H7 (cell line): ENCODE data around the gene PDK4. TPM values are rescaled to one million over a fixed set of nuclear protein-coding genes. Genes with fewer than 3 reads are reported as not detected.
"Not testable (repeated sequence)": the region's sequence is repeated elsewhere in the genome, so short reads cannot be mapped to it uniquely, and the experiment has no call there.

Experiments
- DNase-seq: peaks from one replicate; pipeline ENCODE4 v3.0.0; 2012
- H3K27me3 ChIP-seq: 2 replicates; pipeline ENCODE4 v1.6.0; 2011; ENCODE audit warnings: mild to moderate bottlenecking, low read length; ENCODE audit not compliant: control insufficient read depth, insufficient read depth
- H3K36me3 ChIP-seq: replicated peaks from 2 replicates; pipeline ENCODE4 v1.5.1; 2011; ENCODE audit warnings: low read length; ENCODE audit not compliant: control insufficient read depth, insufficient read depth
- H3K4me3 ChIP-seq: 2 replicates; pipeline ENCODE4 v1.5.1; 2011; ENCODE audit warnings: low read depth, mild to moderate bottlenecking, control low read depth, low read length, moderate library complexity; ENCODE audit not compliant: insufficient read depth
- total RNA-seq: library from RNA; depleted of rRNA; stranded (reverse); fragments of >200 nt; shearing (Covaris generic); gene quantifications from 2 replicates; pipeline ENCODE4 v1.2.3, GENCODE V29; 2014

Gene PDK4
- total RNA-seq, 1 experiment from 2014 or later = 0.62 TPM

DNA sequence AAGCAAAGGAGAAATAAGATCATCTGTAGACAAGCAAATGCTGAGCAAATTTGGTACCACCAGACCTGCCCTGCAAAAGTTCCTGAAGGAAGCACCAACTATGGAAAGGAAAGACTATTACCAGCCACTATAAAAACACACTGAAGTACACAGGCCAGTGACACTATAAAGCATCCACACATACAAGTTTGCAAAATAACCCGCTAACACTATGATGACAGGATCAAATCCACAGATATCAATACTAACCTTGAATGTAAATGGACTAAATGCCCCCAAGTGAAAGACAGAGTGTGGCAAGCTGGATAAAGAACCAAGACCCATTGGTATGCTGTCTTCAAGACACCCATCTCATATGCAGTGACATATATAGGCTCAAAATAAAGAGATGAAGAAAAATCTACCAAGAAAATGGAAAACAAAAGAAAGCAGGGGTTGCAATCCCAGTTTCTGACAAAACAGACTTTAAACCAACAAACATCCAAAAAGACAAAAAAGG lies 18.2 kb upstream of the PDK4 start:
- H3K36me3 ChIP-seq = no peaks in the 10 kb centered on the region
- H3K4me3 ChIP-seq = no peak overlapping the region
- H3K27me3 ChIP-seq = no peaks in the 10 kb centered on the region; the same call in 1 of the 2 replicates
- DNase-seq = no peak

DNA sequence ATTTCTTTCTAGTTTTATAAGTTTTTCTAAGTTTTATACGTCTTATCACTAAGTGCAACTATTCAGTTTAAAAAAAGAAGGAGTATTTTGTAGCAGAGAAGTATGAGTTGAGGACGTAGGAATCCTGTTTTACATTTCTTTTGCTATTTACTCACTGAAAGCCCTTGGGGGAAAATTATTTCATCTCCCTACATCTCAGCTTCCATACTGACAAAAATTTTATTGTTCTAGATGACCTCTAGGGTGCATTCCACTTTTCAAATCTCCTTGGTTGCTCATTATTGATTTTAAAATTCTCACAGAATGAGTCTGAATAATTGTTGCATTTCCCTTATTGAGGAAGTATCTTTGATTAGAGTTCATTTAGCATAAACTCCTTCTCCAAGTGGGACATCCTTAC lies 14.9 kb upstream of the PDK4 start:
- DNase-seq = no peak
- no peaks in the 10 kb centered on the region for H3K36me3 ChIP-seq

DNA sequence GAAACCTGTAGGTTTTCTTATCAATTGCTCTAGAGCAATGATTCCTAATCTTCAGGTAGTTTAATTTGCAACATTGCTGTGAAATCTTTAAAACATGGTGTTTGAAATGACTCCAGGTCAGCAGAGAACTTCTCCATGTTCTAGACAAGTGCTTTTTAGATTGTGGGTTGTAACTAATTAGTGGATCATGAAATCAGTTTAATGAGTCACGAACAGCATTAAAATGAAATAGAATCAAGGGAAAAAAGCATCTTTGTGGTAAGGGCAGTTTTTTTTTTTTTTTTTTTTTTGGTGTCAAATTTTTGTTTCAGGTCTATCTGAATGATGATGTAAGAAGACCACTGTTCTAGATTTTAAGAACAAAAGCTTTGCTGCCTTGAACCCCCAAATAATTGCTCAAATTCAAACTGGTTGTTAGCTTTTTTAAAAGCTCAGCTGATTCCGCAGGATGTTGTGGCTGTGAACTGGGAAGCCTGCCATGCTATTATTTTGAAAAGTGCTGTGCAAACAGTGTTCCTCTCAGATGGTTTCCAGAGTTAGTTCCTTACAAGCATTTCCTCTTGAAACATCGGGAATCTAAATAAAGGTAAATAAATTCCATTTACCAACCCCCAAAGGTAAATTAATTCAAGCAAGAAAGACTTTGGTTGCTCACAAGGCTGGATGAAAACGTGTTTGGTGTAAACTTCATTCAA lies 13.1 kb upstream of the PDK4 start:
- Histone ChIP-seq H3K36me3 (no peaks in the 10 kb centered on the region), H3K4me3 (no peak overlapping the region), H3K27me3 (peaks cover 2% of the 10 kb centered on the region; the same call in 1 of the 2 replicates)
- no peak for DNase-seq

More for the DNA sequence above, 14.9 kb upstream of the PDK4 start:
- peaks cover 2% of the 10 kb centered on the region; the same call in 1 of the 2 replicates for H3K27me3 ChIP-seq
- no peak overlapping the region for H3K4me3 ChIP-seq

DNA sequence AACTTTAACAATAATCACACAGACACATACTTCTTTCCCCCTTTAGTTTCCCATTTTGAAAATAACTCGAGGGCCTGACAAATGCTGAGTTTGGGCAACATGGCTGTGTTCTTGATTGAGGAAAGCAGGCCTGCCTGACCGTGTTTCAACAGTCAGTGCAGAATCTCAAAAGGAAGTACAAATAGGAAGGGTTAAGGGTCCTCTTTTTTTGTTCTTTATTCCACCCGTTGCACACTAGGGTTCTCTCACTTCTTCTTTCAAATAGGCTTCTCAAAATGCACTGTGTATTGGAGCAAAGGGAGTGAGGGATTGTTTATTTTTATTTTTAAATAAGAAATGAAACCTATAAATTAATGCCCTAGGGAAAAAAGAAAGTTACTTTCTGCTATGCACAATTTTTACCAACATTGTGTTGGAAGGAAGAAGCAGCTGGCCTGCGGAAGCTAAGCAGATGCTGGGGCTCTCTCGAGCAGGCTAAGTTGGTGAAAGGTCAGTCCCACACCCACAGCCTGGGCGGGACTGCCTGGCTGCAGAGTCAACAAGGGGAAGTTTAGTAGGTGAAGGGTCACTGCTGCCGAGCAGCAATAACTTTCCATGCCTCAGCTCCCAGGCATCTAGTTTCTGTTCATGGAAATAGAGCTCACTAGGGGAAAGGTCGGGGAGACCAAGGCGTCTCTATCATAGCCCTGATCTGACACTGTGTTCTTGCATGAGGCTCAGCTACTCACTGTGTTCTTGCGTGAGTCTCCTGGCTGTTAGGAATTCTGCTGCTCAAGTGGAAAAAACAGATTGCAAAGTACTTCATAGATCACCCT lies 12.2 kb upstream of the PDK4 start:
- Histone ChIP-seq H3K27me3 (peaks cover 2% of the 10 kb centered on the region; the same call in 1 of the 2 replicates), H3K4me3 (no peak overlapping the region), H3K36me3 (no peaks in the 10 kb centered on the region)
- peak; percentile 64 for DNase-seq

DNA sequence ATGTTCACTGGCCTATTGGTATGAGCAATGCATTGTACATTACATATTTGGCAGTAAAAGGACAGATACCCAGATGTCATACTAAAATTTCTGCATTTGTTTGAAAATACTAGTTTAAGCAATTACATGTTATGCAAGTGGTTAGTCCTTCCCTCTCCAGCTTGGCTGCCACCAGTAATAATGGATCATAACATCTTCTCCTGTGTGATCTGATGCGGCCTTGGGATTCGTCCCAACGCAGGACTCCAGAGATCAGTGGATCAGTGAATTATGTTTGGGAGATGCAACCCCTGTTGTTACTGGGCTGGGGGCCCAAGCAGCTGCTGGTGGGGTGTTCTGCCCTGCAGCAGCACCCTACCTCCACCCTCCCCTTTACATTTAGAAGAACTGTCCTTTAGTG lies 11.2 kb upstream of the PDK4 start:
- no peak for DNase-seq
- no peak overlapping the region for H3K4me3 ChIP-seq
- H3K27me3 ChIP-seq = peaks cover 2% of the 10 kb centered on the region; the same call in 1 of the 2 replicates
- no peaks in the 10 kb centered on the region for H3K36me3 ChIP-seq

DNA sequence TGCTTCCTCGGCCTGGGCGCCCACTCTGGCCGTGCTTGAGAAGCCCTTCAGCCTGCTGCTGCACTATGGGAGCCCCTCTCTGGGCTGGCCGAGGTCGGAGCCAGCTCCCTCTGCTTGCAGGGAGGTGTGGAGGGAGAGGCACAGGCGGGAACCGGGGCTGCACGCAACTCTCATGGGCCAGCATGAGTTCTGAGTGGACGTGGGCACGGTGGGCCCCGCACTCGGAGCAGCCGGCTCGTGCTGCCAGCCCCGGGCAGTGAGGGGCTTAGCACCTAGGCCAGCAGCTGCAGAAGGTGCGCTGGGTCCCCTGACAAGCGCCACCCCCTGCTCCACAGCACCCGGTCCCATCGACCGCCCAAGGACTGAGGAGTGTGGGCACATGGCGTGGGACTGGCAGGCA lies 9.0 kb upstream of the PDK4 start:
- peaks cover 2% of the 10 kb centered on the region; the same call in 1 of the 2 replicates for H3K27me3 ChIP-seq
- no peak overlapping the region for H3K4me3 ChIP-seq
- H3K36me3 ChIP-seq = no peaks in the 10 kb centered on the region
- no peak for DNase-seq

DNA sequence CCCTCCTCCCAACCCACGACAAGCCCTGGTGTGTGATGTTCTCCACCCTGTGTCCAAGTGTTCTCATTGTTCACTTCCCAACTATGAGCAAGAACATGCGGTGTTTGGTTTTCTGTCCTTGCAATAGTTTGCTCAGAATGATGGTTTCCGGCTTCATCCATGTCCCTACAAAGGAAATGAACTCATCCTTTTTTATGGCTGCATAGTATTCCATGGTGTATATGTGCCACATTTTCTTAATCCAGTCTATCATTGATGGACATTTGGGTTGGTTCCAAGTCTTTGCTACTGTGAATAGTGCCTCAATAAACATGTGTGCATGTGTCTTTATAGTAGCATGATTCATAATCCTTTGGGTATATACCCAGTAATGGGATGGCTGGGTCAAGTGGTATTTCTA lies 8.5 kb upstream of the PDK4 start:
- H3K27me3 ChIP-seq, H3K36me3 ChIP-seq, DNase-seq, H3K4me3 ChIP-seq: not testable (repeated sequence)

DNA sequence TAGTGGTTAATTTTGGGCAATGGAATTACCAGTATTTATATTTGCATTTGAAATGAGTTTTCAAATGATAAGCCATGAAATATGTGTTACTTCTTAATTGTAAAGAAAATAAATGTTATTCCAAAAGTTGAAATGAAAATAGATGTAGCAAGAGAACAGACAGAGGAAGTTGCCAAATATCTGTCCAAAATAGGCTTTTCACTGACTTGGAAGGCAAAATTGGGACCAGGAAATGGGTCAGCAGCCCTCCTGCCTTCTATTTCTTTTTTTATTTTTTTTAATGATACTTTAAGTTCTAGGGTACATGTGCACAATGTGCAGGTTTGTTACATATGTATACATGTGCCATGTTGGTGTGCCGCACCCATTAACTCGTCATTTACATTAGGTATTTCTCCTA lies 8.1 kb upstream of the PDK4 start:
- DNase-seq, H3K4me3 ChIP-seq, H3K36me3 ChIP-seq, H3K27me3 ChIP-seq: not testable (repeated sequence)

DNA sequence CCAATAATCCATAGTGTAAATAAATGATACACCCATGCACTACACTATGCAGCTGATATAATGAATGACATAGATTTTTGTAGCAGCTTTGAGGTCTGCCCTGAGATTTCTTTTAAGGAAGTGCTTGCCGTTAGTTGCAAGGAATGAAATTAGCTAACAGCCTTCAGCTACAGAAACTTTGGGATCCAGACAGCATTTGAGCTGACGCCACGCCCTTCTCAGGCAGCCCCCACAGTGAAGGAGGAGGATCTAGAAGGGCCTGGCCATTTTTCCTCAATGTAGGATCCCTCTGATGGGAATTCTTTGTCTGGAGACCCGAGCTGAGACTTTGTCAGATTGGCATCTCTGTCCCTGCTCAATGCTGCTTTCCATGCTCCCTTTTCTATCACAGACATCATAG lies 6.1 kb upstream of the PDK4 start:
- DNase-seq = no peak
- Histone ChIP-seq H3K36me3 (no peaks in the 10 kb centered on the region), H3K4me3 (no peak overlapping the region), H3K27me3 (0 out of 2 replicates have a peak, but pooled peaks cover 2% of the 10 kb centered on the region)

DNA sequence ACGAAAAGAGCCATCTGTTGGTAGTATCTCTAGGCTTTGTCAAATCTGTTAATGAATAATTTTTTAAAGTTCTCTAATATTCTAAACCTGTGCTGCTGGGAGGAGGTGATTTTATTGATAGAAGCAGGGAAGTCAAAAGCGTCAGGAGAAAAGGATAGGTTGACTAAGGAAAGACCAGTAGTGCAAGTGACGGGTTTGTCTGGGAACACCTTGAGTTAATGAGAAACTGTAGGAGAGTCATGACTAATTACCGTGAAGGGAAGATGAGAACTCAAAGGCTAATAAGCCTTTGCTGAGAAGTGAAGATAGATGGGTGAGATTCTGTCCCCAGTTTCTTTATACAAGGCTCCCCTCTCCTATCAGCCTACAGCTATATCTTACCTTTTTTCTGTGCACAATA lies 5.0 kb upstream of the PDK4 start:
- H3K4me3 ChIP-seq = no peak overlapping the region
- no peak for DNase-seq
- no peaks in the 10 kb centered on the region for H3K36me3 ChIP-seq
- peaks cover 7% of the 10 kb centered on the region for H3K27me3 ChIP-seq

DNA sequence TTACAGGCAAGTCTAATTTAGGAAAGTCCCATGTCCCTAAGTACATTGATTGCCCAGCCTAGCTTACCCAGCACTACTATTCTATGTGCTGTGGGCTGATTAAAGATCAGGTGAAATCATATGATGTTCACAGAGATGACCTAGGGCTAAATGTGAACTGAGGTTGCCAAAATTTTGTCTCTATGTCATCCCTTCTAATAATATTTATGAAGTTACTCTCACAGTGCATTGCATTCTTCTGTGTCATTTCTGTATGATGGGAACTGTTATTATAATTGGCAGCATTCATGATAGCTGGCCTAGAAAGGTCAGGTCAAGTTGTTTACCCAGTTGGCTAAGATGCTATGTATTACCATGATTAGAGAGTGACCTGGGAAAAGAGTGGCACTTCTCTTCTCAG lies 2.8 kb upstream of the PDK4 start:
- no peak overlapping the region for H3K4me3 ChIP-seq
- peaks cover 24% of the 10 kb centered on the region for H3K27me3 ChIP-seq
- no peaks in the 10 kb centered on the region for H3K36me3 ChIP-seq
- no peak for DNase-seq

DNA sequence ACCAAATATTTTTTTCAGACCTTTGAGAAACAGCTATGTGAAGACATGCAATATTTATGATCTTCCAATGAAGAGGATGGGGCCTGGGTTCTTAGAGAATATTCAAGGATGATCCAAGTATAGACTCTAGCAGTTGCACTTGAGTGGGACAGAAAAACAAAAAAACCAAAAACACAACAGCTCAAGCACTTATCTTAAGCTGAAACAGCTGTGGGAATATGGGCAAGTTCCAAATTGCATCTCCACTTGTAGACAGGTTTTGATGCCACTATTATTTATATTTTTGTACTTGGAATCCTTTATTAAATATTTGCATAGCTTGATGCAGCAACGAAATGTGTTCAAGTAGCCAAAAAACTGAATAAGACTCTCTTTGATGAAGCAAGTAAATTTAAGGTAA lies 2.2 kb upstream of the PDK4 start:
- H3K4me3 ChIP-seq = no peak overlapping the region
- H3K27me3 ChIP-seq = peaks cover 24% of the 10 kb centered on the region
- no peaks in the 10 kb centered on the region for H3K36me3 ChIP-seq
- no peak for DNase-seq

DNA sequence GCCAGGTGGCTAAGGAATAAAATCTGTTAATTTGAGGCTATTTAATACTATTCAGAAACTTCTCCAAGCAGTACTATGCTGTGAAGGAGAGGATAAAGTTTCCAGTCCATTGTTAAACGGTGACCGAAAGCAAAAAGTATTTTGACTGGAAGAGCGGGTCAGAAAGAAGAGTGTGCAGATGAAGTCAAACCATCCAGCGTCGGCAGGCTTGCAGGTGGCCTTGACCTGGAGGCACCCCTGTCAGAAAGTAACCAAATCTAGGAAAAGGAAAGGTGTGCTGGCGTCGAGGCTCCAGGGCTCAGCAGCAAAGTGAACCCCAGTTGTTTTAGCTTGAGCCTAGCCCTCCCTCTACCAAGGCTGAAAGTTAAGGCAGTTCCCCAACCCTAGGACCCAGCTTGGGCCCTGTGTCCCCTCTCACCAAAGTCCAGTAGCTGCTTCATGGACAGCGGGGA lies 544 bp downstream of the PDK4 start:
- Histone ChIP-seq H3K4me3 (peak overlapping the region; percentile 63), H3K27me3 (peaks cover 24% of the 10 kb centered on the region), H3K36me3 (no peaks in the 10 kb centered on the region)
- DNase-seq = no peak

DNA sequence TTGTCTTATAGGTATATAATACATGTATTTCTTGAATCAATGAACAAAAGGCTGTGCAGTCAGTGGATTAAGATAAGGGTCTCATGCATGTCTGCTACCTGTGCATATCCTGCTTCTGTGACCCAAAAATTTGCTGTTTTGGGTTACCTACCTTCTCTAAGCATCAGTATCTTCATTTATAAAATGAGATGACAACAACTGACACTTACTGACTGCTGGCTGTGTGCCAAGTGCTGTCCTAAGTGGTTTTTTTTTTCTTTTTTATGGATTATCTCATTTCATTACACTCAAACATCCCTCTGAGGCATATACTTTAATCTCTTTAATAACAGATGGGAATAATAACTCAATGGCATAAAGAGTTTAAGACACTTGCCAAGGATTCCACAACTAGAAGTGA lies 2.1 kb downstream of the PDK4 start:
- DNase-seq = no peak
- Histone ChIP-seq H3K36me3 (no peaks in the 10 kb centered on the region), H3K4me3 (no peak overlapping the region), H3K27me3 (peaks cover 24% of the 10 kb centered on the region)

DNA sequence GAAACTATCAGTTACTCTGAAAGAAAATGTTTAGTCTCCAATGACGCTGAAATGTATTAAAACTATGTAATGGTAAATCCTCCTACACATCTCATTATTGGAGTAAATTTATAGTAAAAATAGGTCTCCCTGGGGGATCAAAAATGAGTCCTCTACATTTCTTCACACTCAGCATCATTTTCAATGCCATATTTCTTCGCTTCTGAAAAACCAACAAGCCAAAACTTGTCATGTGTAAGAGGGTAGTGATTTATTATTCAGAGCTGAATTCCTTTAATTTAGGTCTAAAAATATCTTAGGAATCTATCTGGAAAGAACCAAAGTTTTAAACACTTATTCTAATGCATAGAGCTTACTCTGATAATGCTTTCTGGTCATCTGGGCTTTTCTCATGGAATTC lies 3.0 kb downstream of the PDK4 start:
- Histone ChIP-seq H3K27me3 (peaks cover 24% of the 10 kb centered on the region), H3K36me3 (no peaks in the 10 kb centered on the region), H3K4me3 (no peak overlapping the region)
- no peak for DNase-seq
